OCI-LY1 (cell line): ENCODE data around the gene RANBP17.

Source experiments
- CTCF ChIP-seq: fragments of 200-600 bp; sonication (generic), shearing (Covaris generic); IDR thresholded peaks from 2 replicates; pipeline ENCODE4 v1.5.1; 2017; ENCODE audit warnings: mild to moderate bottlenecking, antibody characterized with exemption, low read length, moderate library complexity, mixed read lengths
- EZH2 ChIP-seq: fragments of 200-600 bp; sonication (generic), shearing (Covaris generic); IDR thresholded peaks from 2 replicates; pipeline ENCODE4 v1.8.0; 2017; ENCODE audit warnings: borderline replicate concordance, mixed run types, mild to moderate bottlenecking, antibody characterized with exemption, low read length, moderate library complexity, mixed read lengths

DNA sequence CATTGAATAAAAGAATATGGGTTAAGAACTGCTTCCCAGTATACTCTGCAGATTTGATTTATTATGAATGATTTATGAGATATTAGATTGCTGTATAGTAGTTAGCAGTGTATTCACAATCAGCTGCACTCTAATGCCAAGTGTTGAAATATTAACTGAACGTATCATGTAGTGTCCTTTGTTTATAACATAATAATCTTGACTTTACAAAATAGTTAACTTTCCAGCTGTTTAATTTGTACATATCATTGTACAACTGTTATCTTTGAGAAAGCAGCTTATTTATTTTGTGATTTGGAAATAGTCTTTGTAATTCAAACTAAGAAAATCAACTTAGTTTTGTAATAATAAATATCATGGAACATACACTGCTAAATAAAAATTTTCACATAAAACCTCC is 219.5 kb downstream of the RANBP17 start:
- TF ChIP-seq CTCF (no peak), EZH2 (no peak)
